H7 (cell line): ENCODE data around the gene MICU2. TPM values are rescaled to one million over a fixed set of nuclear protein-coding genes. Genes with fewer than 3 reads are reported as not detected.
A peak's percentile ranks its signal among the peaks of the same experiment; 100 is the strongest.

Experiments used
- DNase-seq: peaks from one replicate; pipeline ENCODE4 v3.0.0; 2012
- H3K27me3 ChIP-seq: 2 replicates; pipeline ENCODE4 v1.6.0; 2011; ENCODE audit warnings: mild to moderate bottlenecking, low read length; ENCODE audit not compliant: control insufficient read depth, insufficient read depth
- H3K36me3 ChIP-seq: replicated peaks from 2 replicates; pipeline ENCODE4 v1.5.1; 2011; ENCODE audit warnings: low read length; ENCODE audit not compliant: control insufficient read depth, insufficient read depth
- H3K4me3 ChIP-seq: 2 replicates; pipeline ENCODE4 v1.5.1; 2011; ENCODE audit warnings: low read depth, mild to moderate bottlenecking, control low read depth, low read length, moderate library complexity; ENCODE audit not compliant: insufficient read depth
- total RNA-seq: library from RNA; depleted of rRNA; stranded (reverse); fragments of >200 nt; shearing (Covaris generic); gene quantifications from 2 replicates; pipeline ENCODE4 v1.2.3, GENCODE V29; 2014

The MICU2 gene
- total RNA-seq, 1 experiment from 2014 or later: 69.7 TPM

DNA sequence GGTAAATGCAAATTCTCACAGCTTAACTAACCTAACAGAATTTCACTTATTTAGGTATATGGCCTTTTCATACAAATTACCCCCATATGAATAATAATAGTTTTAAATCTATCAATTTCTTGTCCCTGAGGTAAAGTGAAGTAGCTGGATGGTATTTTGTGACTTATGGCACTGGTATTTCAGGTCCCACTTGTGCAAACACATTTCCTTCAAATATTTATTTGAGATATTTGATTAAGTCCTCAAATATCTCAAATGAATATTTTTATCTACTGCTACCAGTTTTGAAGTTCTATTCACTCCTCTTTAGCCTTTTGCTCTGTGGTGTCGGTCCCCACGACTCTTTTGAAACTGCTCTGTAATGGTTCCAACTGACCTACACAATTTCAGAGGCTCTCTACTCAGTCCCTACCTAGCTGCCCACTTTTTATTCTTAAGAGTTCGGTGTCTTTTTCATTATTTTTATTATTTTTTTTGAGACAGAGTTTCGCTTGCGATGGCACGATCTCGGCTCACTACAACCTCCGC lies 85.3 kb downstream of the MICU2 start:
- DNase-seq: no peak
- H3K36me3 ChIP-seq: no peaks in the 10 kb centered on the region; the same call in none of the 2 replicates
- no peak overlapping the region for H3K4me3 ChIP-seq
- no peaks in the 10 kb centered on the region for H3K27me3 ChIP-seq

DNA sequence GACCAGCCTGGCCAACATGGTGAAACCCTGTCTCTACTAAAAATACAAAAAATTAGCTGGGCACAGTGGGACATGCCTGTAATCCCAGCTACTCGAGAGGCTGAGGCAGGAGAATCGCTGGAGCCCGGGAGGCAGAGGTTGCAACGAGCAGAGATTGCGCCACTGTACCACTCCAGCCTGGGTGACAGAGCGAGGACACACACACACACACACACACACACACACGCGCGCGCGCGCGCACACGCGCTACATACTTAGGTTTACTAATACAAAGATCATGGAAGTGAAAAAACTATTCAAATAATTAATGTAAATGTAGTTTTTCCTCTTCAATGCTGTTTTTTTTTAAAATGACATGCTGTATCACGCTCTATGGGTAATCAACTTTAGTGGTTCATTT lies 86.4 kb downstream of the MICU2 start:
- DNase-seq: no peak
- no peak overlapping the region for H3K4me3 ChIP-seq
- H3K36me3 ChIP-seq: no peaks in the 10 kb centered on the region; the same call in none of the 2 replicates
- H3K27me3 ChIP-seq: no peaks in the 10 kb centered on the region

DNA sequence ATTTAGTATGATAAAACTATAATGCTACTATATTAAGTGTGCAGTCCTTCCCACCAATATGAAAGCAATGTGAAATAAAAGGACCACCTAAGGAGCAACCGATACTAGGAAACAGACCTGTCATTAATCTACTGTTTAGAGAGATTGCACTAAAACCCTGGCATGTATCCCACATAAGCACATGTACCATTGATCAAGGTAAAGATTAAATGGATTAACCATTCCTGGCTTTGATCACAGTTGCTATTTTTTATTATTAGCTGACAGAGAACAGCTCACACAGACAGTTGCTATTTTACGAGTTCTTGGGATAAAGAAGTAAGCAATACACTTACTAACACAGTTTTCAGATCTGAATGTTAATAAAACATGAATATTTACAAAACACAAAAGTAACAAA lies 87.2 kb downstream of the MICU2 start:
- no peak for DNase-seq
- H3K36me3 ChIP-seq: no peaks in the 10 kb centered on the region; the same call in none of the 2 replicates
- H3K27me3 ChIP-seq: no peaks in the 10 kb centered on the region
- H3K4me3 ChIP-seq: no peak overlapping the region

DNA sequence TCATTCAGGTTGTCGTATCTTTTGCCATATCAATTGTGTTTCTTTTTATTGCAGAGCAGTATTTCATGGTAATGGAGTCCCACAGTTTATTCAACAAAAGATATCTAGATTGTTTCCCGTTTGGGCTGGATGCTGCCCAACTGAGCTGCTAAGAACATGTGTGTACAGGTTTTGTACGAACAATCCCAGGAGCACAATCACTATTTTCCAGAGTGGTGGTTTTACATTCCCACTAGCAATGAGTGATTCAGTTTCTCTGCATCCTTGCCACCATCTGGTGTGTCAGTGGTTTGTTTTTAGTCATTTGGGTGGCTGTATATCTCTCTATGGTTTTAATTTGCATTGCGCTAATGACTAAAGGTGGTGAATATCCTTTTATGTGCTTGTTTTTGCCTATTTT lies 92.1 kb downstream of the MICU2 start:
- Histone ChIP-seq H3K27me3 (no peaks in the 10 kb centered on the region), H3K36me3 (peaks cover 2% of the 10 kb centered on the region; the same call in 1 of the 2 replicates), H3K4me3 (no peak overlapping the region)
- no peak for DNase-seq

DNA sequence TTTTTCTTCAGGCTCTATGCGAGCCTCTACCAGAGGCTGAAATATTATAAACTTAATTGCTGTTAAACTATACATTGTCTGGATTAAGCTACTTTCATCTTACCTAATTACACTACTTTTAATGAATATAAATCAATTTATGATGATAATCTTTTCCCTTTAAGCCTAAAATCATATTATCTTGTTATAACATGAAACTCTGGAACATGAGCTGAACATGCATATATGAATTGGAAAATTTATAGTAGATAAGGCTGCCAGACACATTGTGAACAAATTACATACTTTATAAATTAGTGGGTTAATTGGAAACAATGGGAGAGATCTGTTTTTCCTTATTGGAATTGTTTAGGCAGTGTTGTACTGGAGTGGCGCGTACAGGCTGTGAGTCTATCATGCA lies 99.6 kb downstream of the MICU2 start:
- H3K36me3 ChIP-seq: peaks cover 1% of the 10 kb centered on the region
- H3K4me3 ChIP-seq: no peak overlapping the region
- no peaks in the 10 kb centered on the region for H3K27me3 ChIP-seq
- DNase-seq: no peak

DNA sequence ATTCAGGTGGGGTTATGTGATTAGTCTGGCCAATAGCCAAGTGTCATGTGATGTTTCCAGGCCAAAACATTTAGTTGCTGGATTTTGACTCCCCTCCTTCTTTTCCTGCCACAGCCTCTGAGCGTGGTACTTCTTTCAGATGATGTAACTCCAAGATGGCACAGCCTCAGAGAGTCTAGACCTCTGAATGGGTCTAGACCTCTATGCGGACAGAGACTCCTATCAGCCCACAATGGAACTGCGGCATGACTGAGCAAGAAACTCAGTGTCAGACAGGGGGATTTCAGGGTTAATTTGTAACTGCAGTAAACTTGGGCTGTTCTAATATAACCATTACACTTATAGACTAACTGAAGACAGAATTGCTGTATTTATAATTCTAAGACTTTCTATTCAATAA lies 102.3 kb downstream of the MICU2 start:
- peak; percentile 49 for DNase-seq
- Histone ChIP-seq H3K36me3 (no peaks in the 10 kb centered on the region; the same call in 1 of the 2 replicates), H3K4me3 (no peak overlapping the region), H3K27me3 (no peaks in the 10 kb centered on the region)

DNA sequence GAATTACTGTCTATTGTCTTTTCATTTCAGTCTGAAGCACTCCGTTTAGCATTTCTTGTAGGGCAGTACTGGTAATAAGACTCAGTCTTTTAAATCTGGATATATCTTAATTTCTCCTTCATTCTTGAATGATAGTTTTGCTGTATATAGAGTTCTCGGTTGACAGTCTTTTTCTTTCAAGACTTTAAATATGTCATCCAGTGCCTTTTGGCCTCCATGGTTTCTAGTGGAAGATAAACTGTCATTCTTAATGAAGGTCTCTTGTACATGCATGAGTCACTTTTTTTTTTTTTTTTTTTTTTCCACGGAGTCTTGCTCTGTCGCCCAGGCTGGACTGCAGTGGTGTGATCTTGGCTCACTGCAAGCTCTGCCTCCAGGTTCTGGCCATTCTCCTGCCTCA lies 117.6 kb downstream of the MICU2 start:
- no peak for DNase-seq
- Histone ChIP-seq H3K27me3 (no peaks in the 10 kb centered on the region), H3K4me3 (no peak overlapping the region), H3K36me3 (no peaks in the 10 kb centered on the region; the same call in 1 of the 2 replicates)

DNA sequence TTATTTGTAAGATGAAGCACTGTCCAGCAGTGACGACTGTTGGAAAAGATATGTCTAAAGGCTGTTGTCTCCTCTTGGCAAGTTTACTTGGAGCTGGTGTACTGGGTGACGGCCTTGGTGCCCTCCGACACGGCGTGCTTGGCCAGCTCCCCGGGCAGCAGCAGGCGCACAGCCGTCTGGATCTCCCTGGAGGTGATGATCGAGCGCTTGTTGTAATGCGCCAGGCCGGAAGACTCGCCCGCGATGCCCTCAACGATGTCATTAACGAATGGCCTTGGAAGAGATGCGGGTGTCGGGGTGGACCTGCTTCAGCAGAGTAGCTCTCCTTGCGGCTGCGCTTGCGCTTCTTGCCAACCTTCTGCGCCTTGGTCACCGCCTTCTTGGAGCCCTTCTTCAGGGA lies 120.2 kb downstream of the MICU2 start:
- Histone ChIP-seq H3K27me3 (no peaks in the 10 kb centered on the region), H3K36me3 (no peaks in the 10 kb centered on the region), H3K4me3 (no peak overlapping the region)
- DNase-seq: no peak

DNA sequence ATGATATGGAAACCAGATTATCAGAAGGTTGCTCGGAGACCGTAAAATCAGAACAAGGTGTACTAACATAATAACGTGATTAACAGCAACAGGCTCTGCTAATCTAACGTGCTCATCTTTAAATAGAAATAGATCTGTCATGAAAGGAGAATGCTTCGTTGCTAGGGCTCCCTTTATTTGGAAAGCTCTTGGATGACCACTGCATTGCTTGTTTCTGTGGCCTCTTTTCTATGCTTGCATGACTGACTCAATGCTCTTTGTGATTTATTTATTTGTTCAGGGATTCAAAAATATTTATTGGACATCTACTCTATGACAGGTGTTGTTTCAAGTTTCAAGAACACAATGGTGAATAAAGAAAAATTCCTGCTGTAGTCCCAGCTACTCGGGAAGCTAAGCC lies 122.6 kb downstream of the MICU2 start:
- Histone ChIP-seq H3K27me3 (no peaks in the 10 kb centered on the region), H3K4me3 (no peak overlapping the region)

DNA sequence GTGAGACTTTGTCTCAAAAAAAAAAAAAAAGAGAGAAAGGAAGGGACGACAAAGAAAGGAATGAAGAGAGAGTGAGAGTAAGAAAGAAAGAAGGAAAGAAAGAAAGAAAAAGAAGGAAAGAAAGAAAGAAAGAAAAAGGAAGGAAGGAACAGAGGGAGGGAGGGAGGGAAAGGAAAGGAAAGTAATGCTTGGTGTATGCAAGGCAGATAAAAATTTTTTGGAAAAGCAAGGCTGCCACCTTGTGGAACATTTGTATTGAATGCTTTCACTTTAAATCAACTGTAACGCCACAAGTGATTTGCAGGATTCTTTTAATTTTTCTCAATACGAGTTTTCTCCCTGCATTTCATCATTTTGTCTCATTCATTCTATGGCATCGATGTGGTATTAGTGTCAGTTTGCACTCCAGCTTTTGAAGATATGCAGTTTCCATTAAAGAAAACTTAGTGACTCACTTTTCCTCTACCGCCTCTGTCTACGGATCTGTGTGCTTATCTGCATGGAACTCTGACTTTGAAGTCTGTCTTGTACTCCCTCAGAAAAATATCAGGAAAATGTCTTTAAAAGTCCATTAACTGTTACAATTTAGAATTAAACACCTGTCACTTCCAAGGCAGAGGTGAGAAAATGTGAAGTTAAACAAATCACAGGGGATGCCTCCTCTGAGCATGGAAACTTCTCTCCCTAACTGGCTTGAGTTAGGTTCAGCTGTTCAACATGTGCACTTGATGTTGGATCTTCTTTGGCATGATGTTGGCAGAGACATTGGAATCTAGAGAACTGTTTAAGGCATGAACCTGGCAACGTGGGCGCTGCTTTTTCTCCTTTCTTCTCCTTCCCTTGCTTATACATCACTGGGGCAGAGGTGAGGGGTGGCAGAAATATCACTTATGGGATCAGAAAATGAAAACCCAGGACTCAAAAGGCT lies 124.8 kb downstream of the MICU2 start:
- Histone ChIP-seq H3K4me3 (no peak overlapping the region), H3K36me3 (no peaks in the 10 kb centered on the region), H3K27me3 (no peaks in the 10 kb centered on the region)
- DNase-seq: peak; percentile 54

More for the DNA sequence above, 122.6 kb downstream of the MICU2 start:
- DNase-seq: no peak
- no peaks in the 10 kb centered on the region for H3K36me3 ChIP-seq

DNA sequence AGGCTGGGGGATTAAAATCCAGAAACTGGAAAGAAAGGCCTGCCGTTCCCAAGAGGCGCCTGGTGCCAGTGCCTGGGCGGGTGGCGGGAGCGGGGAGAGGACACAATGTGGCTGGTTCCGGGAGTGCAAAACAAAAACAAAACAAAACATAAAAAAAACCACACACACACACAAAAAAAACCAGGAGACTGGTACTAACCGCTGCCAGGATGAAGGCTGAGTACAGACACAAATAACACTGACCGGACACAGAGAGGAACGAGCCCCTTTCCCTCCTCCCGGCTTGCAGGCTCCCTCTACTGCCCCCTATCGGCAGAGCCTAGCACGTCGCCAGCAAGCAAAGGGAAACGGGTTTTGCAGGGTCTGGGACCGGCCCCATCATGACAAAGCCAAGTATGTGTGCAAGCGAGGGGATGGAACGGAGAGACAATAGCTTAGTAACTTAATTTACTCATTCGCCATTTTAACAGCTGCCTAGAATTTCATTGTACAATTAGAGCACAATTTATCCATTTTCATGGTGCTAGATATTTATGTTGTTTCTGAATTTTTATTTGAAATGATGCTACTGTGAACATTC lies 127.0 kb downstream of the MICU2 start:
- H3K36me3 ChIP-seq: no peaks in the 10 kb centered on the region
- no peaks in the 10 kb centered on the region for H3K27me3 ChIP-seq
- peak overlapping the region; percentile 21 for H3K4me3 ChIP-seq
- DNase-seq: peak; percentile 85

DNA sequence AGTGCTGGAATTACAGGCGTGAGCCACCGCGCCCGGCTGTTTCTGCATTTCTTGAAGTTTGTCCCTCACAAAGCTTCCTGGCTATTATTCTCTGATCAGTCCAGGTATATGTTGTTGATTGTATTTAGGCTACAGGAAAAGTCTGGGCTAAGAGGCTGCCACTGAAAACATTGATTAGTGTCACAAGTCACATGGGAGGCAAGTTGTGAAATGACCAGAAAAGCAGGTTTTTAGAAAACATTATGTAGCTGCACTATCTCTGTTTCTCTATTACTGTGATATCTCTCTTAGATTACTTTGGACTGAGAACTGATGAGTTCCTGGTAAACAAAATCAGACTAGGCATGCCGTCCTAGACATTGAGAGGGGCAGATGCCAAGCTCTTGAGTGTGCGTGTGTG lies 128.9 kb downstream of the MICU2 start:
- no peaks in the 10 kb centered on the region for H3K27me3 ChIP-seq
- DNase-seq: no peak

DNA sequence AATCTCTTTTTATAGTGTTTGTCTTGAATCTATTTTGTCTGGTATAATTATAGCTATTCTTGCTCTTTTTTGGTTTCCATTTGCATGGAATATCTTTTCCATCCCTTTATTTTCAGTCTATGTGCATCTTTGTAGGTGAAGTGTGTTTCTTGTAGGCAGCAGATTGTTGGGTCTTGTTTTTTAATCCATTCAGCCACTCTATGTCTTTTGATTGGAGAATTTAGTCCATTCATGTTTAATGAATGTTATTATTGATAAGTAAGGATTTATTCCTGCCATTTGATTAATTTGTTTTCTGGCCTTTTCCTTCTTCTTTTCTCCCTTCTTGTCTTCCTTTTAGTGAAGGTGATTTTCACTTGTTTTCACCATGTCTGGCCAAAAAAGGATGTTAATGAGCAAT lies 133.2 kb downstream of the MICU2 start:
- no peak for DNase-seq
- Histone ChIP-seq H3K27me3 (no peaks in the 10 kb centered on the region), H3K36me3 (no peaks in the 10 kb centered on the region), H3K4me3 (no peak overlapping the region)

More for the DNA sequence above, 128.9 kb downstream of the MICU2 start:
- Histone ChIP-seq H3K4me3 (no peak overlapping the region), H3K36me3 (no peaks in the 10 kb centered on the region)

DNA sequence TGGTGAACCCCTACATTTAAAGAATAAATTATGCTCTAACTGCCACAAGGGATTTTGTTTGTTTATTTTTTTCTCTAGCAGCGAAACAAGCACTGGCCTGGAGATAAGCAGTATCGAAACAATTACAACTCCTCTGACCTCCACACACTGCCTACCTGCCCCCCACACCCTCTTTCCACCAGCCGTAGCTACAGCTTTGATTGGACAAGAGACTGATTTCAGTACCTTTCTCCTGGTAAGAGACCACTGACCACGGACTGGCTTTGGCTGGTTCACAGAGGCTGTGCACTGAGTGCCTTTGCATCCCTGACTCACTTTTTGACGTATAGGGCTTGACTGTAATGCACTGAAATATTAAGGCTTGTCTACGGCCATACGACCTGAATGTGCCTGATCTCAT lies 137.4 kb downstream of the MICU2 start:
- Histone ChIP-seq H3K4me3 (no peak overlapping the region), H3K36me3 (no peaks in the 10 kb centered on the region), H3K27me3 (no peaks in the 10 kb centered on the region)
- DNase-seq: no peak

DNA sequence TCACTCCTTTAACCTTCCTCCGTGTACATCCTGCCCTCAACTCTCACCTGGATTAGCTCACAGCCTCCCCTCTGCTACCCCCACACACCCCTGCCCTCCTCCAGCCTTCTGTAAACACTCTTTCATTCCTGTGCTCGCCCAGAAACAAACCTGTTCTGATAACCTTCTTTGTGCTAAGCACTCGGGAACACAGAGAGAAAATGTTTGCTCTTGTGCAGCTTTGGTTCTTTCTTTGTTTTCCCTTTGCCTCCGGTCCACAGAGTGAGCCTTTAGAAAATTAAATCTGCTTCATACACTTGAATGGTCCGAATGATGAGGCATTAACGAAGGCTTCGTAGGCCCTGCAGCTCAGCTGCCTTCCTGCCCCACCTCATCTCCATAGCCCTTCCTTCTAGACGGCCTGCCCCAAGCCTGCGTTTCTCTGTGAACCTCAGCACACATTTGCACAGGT lies 138.2 kb downstream of the MICU2 start:
- no peak for DNase-seq
- Histone ChIP-seq H3K36me3 (no peaks in the 10 kb centered on the region), H3K4me3 (no peak overlapping the region)

More for the DNA sequence above, 138.2 kb downstream of the MICU2 start:
- H3K27me3 ChIP-seq: no peaks in the 10 kb centered on the region
